ENCODE measurements around the gene SCG5. TPM values are rescaled to one million over a fixed set of nuclear protein-coding genes. Genes with fewer than 3 reads are reported as not detected.

SCG5 gene
- total and polyA plus RNA-seq, 2 donors (not counting 1 experiment from before 2014, with no cell fraction given), result 27.8 to 39.8 TPM

DNA sequence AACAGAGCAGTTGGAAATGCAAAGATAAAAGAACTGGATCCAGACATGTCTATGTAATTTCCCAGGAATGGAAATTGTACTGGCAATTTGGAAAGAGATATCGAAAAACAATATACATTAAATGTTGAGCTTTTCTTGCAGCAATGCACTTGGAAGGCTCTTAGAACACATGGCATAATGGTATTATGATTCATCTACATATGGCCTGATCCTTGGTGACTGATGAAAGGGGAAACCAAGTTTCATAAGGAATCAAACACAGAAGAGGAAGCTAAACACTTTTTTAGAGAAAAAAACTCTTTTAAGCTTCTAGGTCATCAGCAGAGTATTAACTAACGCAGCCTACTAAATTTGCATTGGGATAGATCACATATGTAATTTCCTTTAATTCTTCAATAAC, 63.9 kb downstream of the SCG5 start:
- Histone ChIP-seq H3K4me1 (ENCODE audit: control insufficient read depth, extremely low read depth, insufficient read depth, low read length) (peaks cover 7% of the 10 kb centered on the region), H3K9me3 (ENCODE audit: control insufficient read depth, insufficient read depth, low read depth, low read length) (no peaks in the 10 kb centered on the region), H3K36me3 (ENCODE audit: control insufficient read depth, insufficient read depth, low read length) (no peaks in the 10 kb centered on the region), H3K79me2 (ENCODE audit: control insufficient read depth, insufficient read depth, low read length) (no peaks in the 10 kb centered on the region), H3K4me3 (replicated peaks in 1 of 4; ENCODE audit: control extremely low read depth in 1 of 4, insufficient read depth in 1 of 4, low read depth in 3 of 4, low read length in 4 of 4) (no peak overlapping the region), H2AFZ (ENCODE audit: low read length) (no peak overlapping the region), H3K4me2 (ENCODE audit: extremely low read depth, insufficient read depth, low read length) (no peak overlapping the region), H3K27me3 (ENCODE audit: control insufficient read depth, insufficient read depth, low read length) (no peaks in the 10 kb centered on the region), H4K20me1 (ENCODE audit: control insufficient read depth, extremely low read depth, insufficient read depth, low read length) (no peaks in the 10 kb centered on the region), H3K27ac (ENCODE audit: insufficient read depth, low read length) (no peak overlapping the region), H3K9ac (ENCODE audit: insufficient read depth, low read length) (no peak overlapping the region)
- TF ChIP-seq CTCF (conservative IDR thresholded peaks at IDR 0.05 in 1 of 2, IDR thresholded peaks at IDR 0.05 in 1 of 2; ENCODE audit: low read depth in 1 of 2, low read length in 2 of 2) (no peak), EZH2 (IDR thresholded peaks at IDR 0.05; ENCODE audit: low read length, missing control alignments) (no peak)
- DNase-seq (ENCODE audit: low read depth in 2 of 2), result peak; percentile 62 to 82

DNA sequence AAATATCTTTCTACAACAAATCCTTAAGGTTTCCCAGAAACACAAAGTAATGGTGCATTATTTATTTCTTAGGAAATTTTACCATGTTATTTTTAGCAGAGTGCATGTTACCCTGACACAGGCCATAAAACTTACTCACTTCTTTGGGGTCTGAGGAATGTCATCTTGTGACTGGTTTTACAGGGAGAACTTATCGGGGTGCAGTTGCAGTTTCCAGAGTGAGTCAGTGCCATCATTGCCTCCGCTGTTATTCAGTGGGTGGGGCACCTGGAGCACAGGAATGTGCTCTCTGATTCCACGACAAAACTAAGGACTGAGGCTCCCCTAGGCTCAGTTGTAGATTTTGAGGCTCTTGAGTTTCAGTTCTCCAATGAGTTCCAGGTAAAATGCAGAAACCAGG, 65.2 kb downstream of the SCG5 start:
- TF ChIP-seq EZH2 (IDR thresholded peaks at IDR 0.05; ENCODE audit: low read length, missing control alignments) (no peak), CTCF (conservative IDR thresholded peaks at IDR 0.05 in 1 of 2, IDR thresholded peaks at IDR 0.05 in 1 of 2; ENCODE audit: low read depth in 1 of 2, low read length in 2 of 2) (no peak)

GRCh38 chr15:32707436-32707835, 65.9 kb downstream of the SCG5 start:
- H3K4me1 ChIP-seq (ENCODE audit: control insufficient read depth, extremely low read depth, insufficient read depth, low read length), result peaks cover 7% of the 10 kb centered on the region
- H4K20me1 ChIP-seq (ENCODE audit: control insufficient read depth, extremely low read depth, insufficient read depth, low read length), result no peaks in the 10 kb centered on the region
- DNase-seq (ENCODE audit: low read depth in 2 of 2), result no peak
- no peaks in the 10 kb centered on the region for H3K27me3 ChIP-seq (ENCODE audit: control insufficient read depth, insufficient read depth, low read length)
- no peak overlapping the region for H3K4me2 ChIP-seq (ENCODE audit: extremely low read depth, insufficient read depth, low read length)
- H2AFZ ChIP-seq (ENCODE audit: low read length), result no peak overlapping the region
- H3K27ac ChIP-seq (ENCODE audit: insufficient read depth, low read length), result no peak overlapping the region
- no peak overlapping the region for H3K9ac ChIP-seq (ENCODE audit: insufficient read depth, low read length)
- TF ChIP-seq EZH2 (IDR thresholded peaks at IDR 0.05; ENCODE audit: low read length, missing control alignments) (no peak), CTCF (conservative IDR thresholded peaks at IDR 0.05 in 1 of 2, IDR thresholded peaks at IDR 0.05 in 1 of 2; ENCODE audit: low read depth in 1 of 2, low read length in 2 of 2) (no peak)
- H3K36me3 ChIP-seq (ENCODE audit: control insufficient read depth, insufficient read depth, low read length), result no peaks in the 10 kb centered on the region
- H3K4me3 ChIP-seq (replicated peaks in 1 of 4; ENCODE audit: control extremely low read depth in 1 of 4, insufficient read depth in 1 of 4, low read depth in 3 of 4, low read length in 4 of 4), result no peak overlapping the region
- no peaks in the 10 kb centered on the region for H3K79me2 ChIP-seq (ENCODE audit: control insufficient read depth, insufficient read depth, low read length)
- no peaks in the 10 kb centered on the region for H3K9me3 ChIP-seq (ENCODE audit: control insufficient read depth, insufficient read depth, low read depth, low read length)

More for the DNA sequence above, 65.2 kb downstream of the SCG5 start:
- Histone ChIP-seq H3K27ac (ENCODE audit: insufficient read depth, low read length) (peak overlapping the region; percentile 9), H3K36me3 (ENCODE audit: control insufficient read depth, insufficient read depth, low read length) (no peaks in the 10 kb centered on the region), H3K4me1 (ENCODE audit: control insufficient read depth, extremely low read depth, insufficient read depth, low read length) (peaks cover 7% of the 10 kb centered on the region), H3K4me2 (ENCODE audit: extremely low read depth, insufficient read depth, low read length) (no peak overlapping the region), H3K4me3 (replicated peaks in 1 of 4; ENCODE audit: control extremely low read depth in 1 of 4, insufficient read depth in 1 of 4, low read depth in 3 of 4, low read length in 4 of 4) (no peak overlapping the region), H3K27me3 (ENCODE audit: control insufficient read depth, insufficient read depth, low read length) (no peaks in the 10 kb centered on the region), H3K9ac (ENCODE audit: insufficient read depth, low read length) (no peak overlapping the region), H4K20me1 (ENCODE audit: control insufficient read depth, extremely low read depth, insufficient read depth, low read length) (no peaks in the 10 kb centered on the region), H3K79me2 (ENCODE audit: control insufficient read depth, insufficient read depth, low read length) (no peaks in the 10 kb centered on the region), H3K9me3 (ENCODE audit: control insufficient read depth, insufficient read depth, low read depth, low read length) (no peaks in the 10 kb centered on the region), H2AFZ (ENCODE audit: low read length) (no peak overlapping the region)
- DNase-seq (ENCODE audit: low read depth in 2 of 2), result peak; percentile 38 to 85
